ENCODE results near the gene NACC2.
A peak's percentile ranks its signal among the peaks of the same experiment; 100 is the strongest.

Gene NACC2

DNA sequence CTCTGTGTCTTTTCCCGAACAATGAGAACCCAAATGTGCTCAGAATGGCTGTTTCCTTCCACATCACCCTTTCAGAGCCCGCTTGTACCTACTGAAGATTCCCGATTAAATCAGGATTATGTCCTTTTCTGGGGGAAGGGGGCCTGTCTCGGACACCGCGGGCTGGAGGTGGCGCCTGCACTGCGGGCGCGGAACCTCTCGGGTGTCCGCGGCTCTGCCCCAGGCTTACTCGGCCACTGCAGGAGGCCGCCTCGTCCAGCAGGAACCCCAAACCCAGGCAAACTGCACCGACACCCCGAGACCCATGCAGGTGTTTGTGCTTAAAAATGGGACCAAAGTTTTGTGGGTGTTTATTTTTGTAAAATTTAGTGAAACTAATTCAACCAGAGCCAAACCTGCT, 32.2 kb upstream of the NACC2 start:
- no peaks in the 10 kb centered on the region for H3K9me3 ChIP-seq
- peaks cover 0 to 9% (median 4%) of the 10 kb centered on the region in 4 donors for H3K4me1 ChIP-seq
- no peak for DNase-seq
- H3K27ac ChIP-seq = no peak overlapping the region
- intact Hi-C loops (cut with DNase I; ENCODE audit: low total_unique reads) = no loop called here
- no peaks in the 10 kb centered on the region for H3K36me3 ChIP-seq
- no peak overlapping the region for H3K4me3 ChIP-seq
- TF ChIP-seq CTCF (IDR thresholded peaks at IDR 0.05) = no peak
- H3K27me3 ChIP-seq = peaks cover 0 to 70% of the 10 kb centered on the region in 2 donors

- Histone ChIP-seq H3K27me3 (peaks cover 0 to 49% of the 10 kb centered on the region in 2 donors), H3K27ac (no peak overlapping the region), H3K4me3 (no peak overlapping the region), H3K36me3 (no peaks in the 10 kb centered on the region), H3K4me1 (peaks cover 0 to 9% (median 4%) of the 10 kb centered on the region in 4 donors), H3K9me3 (no peaks in the 10 kb centered on the region)
- TF ChIP-seq CTCF (IDR thresholded peaks at IDR 0.05) = no peak
- intact Hi-C loops (cut with DNase I; ENCODE audit: low total_unique reads) = loop anchor here (5.0 kb wide), 1 partner anchor 38 kb away; no protein-coding TSS in a partner anchor
- DNase-seq = no peak
Measured at GRCh38 chr9:136124976-136125692, 30.0 kb upstream of the NACC2 start.

GRCh38 chr9:136122425-136123383, 27.6 kb upstream of the NACC2 start:
- intact Hi-C loops (cut with DNase I; ENCODE audit: low total_unique reads) = loop anchor here (1.0 to 5.0 kb wide), 2 partner anchors 35 to 154 kb away; no protein-coding TSS in a partner anchor
- Histone ChIP-seq H3K27me3 (peaks cover 0 to 29% of the 10 kb centered on the region in 2 donors), H3K4me1 (peaks cover 0 to 23% (median 16%) of the 10 kb centered on the region in 4 donors), H3K4me3 (no peak overlapping the region), H3K9me3 (no peaks in the 10 kb centered on the region), H3K27ac (no peak overlapping the region), H3K36me3 (no peaks in the 10 kb centered on the region)
- peak; percentile 67 to 83 for DNase-seq
- TF ChIP-seq CTCF (IDR thresholded peaks at IDR 0.05) = peak; percentile 97 to 99

GRCh38 chr9:136121801-136122200, 26.7 kb upstream of the NACC2 start:
- Histone ChIP-seq H3K4me1 (peaks cover 0 to 32% (median 24%) of the 10 kb centered on the region in 4 donors), H3K4me3 (no peak overlapping the region), H3K27me3 (peaks cover 0 to 22% of the 10 kb centered on the region in 2 donors), H3K36me3 (peaks cover 0 to 3% (median under 1%) of the 10 kb centered on the region in 3 donors), H3K27ac (no peak overlapping the region), H3K9me3 (no peaks in the 10 kb centered on the region)
- no peak for TF ChIP-seq CTCF (IDR thresholded peaks at IDR 0.05)
- no peak for DNase-seq
- intact Hi-C loops (cut with DNase I; ENCODE audit: low total_unique reads) = loop anchor here (5.0 kb wide), 1 partner anchor 34 kb away; no protein-coding TSS in a partner anchor

DNA sequence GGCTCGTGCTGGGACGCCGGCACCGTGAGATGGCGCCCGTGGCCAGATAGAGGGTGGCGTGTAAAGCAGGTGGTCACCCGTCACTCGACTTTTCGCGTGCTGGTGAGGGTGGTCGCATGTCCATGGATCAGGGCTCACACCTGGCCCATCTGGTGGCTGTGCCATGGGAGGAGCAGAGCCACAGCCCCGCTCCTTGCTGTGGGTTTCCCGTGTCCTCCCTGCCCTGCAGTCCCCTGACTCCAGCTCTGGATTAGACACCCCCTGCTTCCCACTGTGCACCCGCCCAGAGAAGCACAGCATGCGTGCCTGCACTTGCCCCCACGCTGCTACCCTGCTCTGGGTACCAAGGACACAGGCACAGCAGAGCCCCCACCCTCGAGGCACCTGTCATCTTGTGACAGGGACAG, 25.4 kb upstream of the NACC2 start:
- DNase-seq = no peak
- Histone ChIP-seq H3K27ac (peak overlapping the region in 1 of 2 donors; percentile 96), H3K27me3 (peaks cover 0 to 12% of the 10 kb centered on the region in 2 donors), H3K9me3 (no peaks in the 10 kb centered on the region), H3K4me3 (no peak overlapping the region), H3K36me3 (peaks cover 0 to 17% (median 14%) of the 10 kb centered on the region in 3 donors), H3K4me1 (peaks cover 0 to 43% (median 24%) of the 10 kb centered on the region in 4 donors)
- intact Hi-C loops (cut with DNase I; ENCODE audit: low total_unique reads) = loop anchor here (1.0 to 5.0 kb wide), 2 partner anchors 33 to 254 kb away; no protein-coding TSS in a partner anchor
- no peak for TF ChIP-seq CTCF (IDR thresholded peaks at IDR 0.05)

All from tibial artery (tissue), 4 donors.